GM18870 (cell line): Measurements from ENCODE around the gene TCERG1L.

ENCODE experiments used
- ATAC-seq: cut with Tn5 transposase; IDR thresholded peaks from one replicate; pipeline ENCODE4 v1.9.1; 2021; ENCODE audit warnings: moderate library complexity; ENCODE audit not compliant: unreplicated experiment

The TCERG1L gene

GRCh38 chr10:131211965-131212619 lies 99.4 kb downstream of the TCERG1L start:
- ATAC-seq = no peak

GRCh38 chr10:131211559-131211958 lies 100.0 kb downstream of the TCERG1L start:
- no peak for ATAC-seq

- ATAC-seq = no peak
Observed at GRCh38 chr10:131211146-131211545, 100.4 kb downstream of the TCERG1L start.

GRCh38 chr10:131210181-131210580 lies 101.3 kb downstream of the TCERG1L start:
- ATAC-seq = no peak

GRCh38 chr10:131207584-131208532 lies 103.7 kb downstream of the TCERG1L start:
- ATAC-seq = no peak

GRCh38 chr10:131207176-131207575 lies 104.3 kb downstream of the TCERG1L start:
- ATAC-seq = no peak

- ATAC-seq = no peak
Observed at GRCh38 chr10:131206111-131206995, 105.2 kb downstream of the TCERG1L start.

GRCh38 chr10:131205556-131205955 lies 106.0 kb downstream of the TCERG1L start:
- no peak for ATAC-seq

- no peak for ATAC-seq
Observed at GRCh38 chr10:131204406-131205152, 106.9 kb downstream of the TCERG1L start.

GRCh38 chr10:131203456-131204357 lies 107.8 kb downstream of the TCERG1L start:
- no peak for ATAC-seq

- no peak for ATAC-seq
Observed at GRCh38 chr10:131202990-131203389, 108.5 kb downstream of the TCERG1L start.

- no peak for ATAC-seq
Observed at GRCh38 chr10:131201741-131202515, 109.6 kb downstream of the TCERG1L start.

- no peak for ATAC-seq
Observed at GRCh38 chr10:131200856-131201470, 110.6 kb downstream of the TCERG1L start.

- ATAC-seq = no peak
Observed at GRCh38 chr10:131199646-131200045, 111.9 kb downstream of the TCERG1L start.

- no peak for ATAC-seq
Observed at GRCh38 chr10:131198843-131199242, 112.7 kb downstream of the TCERG1L start.

- ATAC-seq = no peak
Observed at GRCh38 chr10:131198401-131198800, 113.1 kb downstream of the TCERG1L start.

GRCh38 chr10:131196176-131196885 lies 115.2 kb downstream of the TCERG1L start:
- no peak for ATAC-seq
